Kidney epithelial cell (primary cell): ENCODE results near the gene LIN37. TPM values are rescaled to one million over a fixed set of nuclear protein-coding genes. Genes with fewer than 3 reads are reported as not detected.
"Not testable (repeated sequence)": the region's sequence is repeated elsewhere in the genome, so short reads cannot be mapped to it uniquely, and the experiment has no call there.

ENCODE experiments used
- DNase-seq: peaks from one replicate; pipeline ENCODE4 v3.0.0-alpha.2; 2010; ENCODE audit warnings: low read depth
- H3K27me3 ChIP-seq: 2 replicates; pipeline ENCODE4 v1.6.0; 2011; ENCODE audit warnings: low read length; ENCODE audit not compliant: control insufficient read depth, insufficient read depth
- H3K36me3 ChIP-seq: 2 replicates; pipeline ENCODE4 v1.5.1; 2011; ENCODE audit warnings: low read length; ENCODE audit not compliant: control insufficient read depth, insufficient read depth
- H3K4me3 ChIP-seq: 2 replicates; pipeline ENCODE4 v1.5.1; 2011; ENCODE audit warnings: low read depth, mild to moderate bottlenecking, control low read depth, low read length
- total RNA-seq: library from RNA; depleted of rRNA; stranded (reverse); fragments of >200 nt; gene quantifications from 2 replicates; pipeline ENCODE4 v1.2.3, GENCODE V29; 2015
- TF ChIP-seq, protein P1 (sequence below): IDR thresholded peaks from 2 replicates; pipeline ENCODE4 v1.5.1; 2011; ENCODE audit warnings: mild to moderate bottlenecking, moderate library complexity, low read length, control low read depth, inconsistent platforms; ENCODE audit not compliant: insufficient read depth, poor library complexity, severe bottlenecking

The LIN37 gene
- total RNA-seq, 1 donor from 2014 or later = 22.0 TPM

GRCh38 chr19:35792888-35793287 is 44.5 kb downstream of the LIN37 start:
- no peaks in the 10 kb centered on the region for H3K36me3 ChIP-seq
- peaks cover 24% of the 10 kb centered on the region for H3K27me3 ChIP-seq
- H3K4me3 ChIP-seq = no peak overlapping the region
- TF ChIP-seq, protein P1, sequence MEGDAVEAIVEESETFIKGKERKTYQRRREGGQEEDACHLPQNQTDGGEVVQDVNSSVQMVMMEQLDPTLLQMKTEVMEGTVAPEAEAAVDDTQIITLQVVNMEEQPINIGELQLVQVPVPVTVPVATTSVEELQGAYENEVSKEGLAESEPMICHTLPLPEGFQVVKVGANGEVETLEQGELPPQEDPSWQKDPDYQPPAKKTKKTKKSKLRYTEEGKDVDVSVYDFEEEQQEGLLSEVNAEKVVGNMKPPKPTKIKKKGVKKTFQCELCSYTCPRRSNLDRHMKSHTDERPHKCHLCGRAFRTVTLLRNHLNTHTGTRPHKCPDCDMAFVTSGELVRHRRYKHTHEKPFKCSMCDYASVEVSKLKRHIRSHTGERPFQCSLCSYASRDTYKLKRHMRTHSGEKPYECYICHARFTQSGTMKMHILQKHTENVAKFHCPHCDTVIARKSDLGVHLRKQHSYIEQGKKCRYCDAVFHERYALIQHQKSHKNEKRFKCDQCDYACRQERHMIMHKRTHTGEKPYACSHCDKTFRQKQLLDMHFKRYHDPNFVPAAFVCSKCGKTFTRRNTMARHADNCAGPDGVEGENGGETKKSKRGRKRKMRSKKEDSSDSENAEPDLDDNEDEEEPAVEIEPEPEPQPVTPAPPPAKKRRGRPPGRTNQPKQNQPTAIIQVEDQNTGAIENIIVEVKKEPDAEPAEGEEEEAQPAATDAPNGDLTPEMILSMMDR = no peak
- no peak for DNase-seq

DNA sequence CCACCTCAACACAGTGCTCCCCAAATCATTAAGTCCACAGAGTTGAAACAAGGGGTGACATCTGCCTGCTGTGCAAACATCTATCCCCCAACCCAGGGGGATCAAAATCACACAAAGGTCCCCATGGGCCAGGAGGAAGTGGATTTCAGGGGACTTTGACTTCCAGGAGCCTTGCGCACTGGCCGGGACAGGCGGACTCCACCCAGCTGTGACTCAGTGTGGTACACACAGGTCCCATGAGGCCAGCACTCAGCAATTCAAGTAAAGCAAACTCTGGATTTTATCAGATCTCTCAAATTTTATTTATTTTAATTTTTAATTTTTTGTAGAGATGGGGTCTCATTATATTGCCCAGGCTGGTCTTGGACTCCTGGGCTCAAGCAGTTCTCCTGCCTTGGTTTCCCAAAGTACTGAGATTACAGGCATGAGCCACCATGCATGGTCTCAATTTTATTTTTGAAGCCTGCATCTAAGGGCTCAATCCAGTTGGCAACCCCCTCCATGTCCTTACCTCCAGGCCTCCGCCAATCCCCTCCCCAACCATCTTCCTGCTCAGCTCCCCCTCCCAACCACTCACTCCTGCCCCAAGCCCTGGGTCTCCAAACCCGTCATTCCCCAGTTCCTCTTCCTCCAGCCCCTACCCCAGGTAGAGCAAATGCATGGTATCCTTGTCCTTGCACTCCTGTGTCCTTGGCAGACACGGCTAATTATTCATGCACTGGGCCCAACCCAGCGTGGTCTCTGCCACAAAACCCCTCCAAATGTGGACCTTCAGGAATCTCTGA is 45.2 kb downstream of the LIN37 start:
- TF ChIP-seq, protein P1 = no peak
- Histone ChIP-seq H3K27me3 (peaks cover 28% of the 10 kb centered on the region), H3K36me3 (no peaks in the 10 kb centered on the region), H3K4me3 (no peak overlapping the region)
- no peak for DNase-seq

GRCh38 chr19:35795564-35795963 is 47.2 kb downstream of the LIN37 start:
- not testable (repeated sequence) for DNase-seq, H3K36me3 ChIP-seq, H3K4me3 ChIP-seq
- H3K27me3 ChIP-seq = peaks cover 28% of the 10 kb centered on the region

DNA sequence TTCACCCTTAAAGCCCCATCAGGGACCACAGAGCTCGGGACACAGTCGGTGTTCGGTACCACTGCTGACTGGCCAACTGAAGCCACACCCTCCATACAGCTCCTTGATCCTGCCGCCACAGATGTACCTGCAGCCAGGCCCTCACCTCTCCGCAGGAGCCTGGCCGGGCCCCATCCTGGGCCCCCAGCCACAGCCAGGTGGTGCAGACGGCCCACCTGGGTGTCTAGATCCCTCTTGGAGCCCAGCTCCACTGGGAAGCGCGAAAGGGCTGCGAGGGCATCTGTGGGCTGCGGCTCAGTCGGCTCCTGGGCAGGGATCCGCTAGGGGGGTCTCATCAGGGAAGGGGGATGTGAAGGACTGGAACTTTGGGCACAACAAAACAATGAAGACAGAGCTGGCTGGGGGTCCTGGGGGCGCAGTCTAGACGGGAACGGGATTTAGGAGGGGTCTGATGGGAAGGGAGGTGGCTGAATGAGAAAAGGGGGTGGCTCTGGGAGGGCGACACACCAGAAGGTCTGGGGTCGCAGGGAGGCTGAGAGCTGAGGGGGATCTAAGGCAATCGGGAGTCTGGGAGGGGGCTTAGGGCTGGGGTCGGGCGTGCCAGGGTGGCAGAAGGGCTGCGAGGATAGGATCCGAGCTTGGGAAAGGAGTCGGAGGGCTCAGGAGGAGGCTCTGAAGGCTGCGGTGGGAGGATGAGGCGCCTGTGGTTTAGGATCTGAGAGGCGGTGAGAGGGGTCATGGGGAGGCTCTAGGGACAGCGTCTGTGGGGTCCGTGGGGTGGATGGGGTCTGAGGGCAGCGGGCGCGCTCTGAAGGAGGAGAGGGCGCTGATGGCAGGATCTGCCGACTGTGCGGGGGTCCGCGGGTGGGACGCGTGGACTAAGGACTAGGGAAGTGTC is 48.5 kb downstream of the LIN37 start:
- no peak overlapping the region for H3K4me3 ChIP-seq
- H3K27me3 ChIP-seq = peaks cover 26% of the 10 kb centered on the region
- no peaks in the 10 kb centered on the region for H3K36me3 ChIP-seq
- TF ChIP-seq, protein P1 = no peak
- no peak for DNase-seq

DNA sequence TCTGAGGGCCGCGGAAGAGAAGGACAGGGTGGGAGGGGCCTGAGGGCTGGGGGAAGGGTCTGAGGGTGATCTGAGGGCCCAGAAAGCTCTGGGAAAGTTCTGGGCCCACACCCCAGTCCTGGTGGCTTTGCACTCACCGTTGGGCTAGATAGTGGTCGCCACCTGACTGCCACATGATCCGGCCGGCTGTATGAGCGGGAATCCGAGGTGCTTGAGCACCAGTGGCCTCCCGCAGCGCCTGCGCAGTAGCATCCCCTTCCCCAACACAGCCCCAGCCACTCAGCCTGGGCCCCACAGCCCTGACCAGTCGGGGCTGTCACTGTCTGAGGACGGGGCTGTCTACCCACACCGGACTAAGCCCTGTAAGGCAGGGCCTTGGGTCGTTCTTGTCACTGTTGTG is 49.3 kb downstream of the LIN37 start:
- H3K27me3 ChIP-seq = peaks cover 26% of the 10 kb centered on the region
- no peak overlapping the region for H3K4me3 ChIP-seq
- DNase-seq = no peak
- TF ChIP-seq, protein P1 = no peak
- no peaks in the 10 kb centered on the region for H3K36me3 ChIP-seq

DNA sequence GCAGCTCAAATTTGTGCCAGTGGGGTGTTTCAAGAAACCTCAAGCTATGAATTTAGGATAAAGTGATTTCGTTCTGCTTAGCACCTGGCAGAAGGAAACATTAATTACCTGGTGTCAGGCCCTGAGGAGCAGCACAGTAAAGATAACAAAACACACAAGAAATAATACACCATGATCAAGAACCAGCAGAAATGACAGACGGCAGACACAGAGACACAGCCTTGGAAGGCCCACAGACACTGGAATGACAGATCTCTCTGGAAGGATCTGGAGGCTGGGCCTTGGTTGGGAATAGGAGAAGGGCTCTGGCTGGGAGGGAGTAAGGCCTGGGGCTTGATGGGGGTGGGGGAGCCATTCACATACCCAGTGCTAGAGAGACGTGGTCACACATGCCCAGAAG is 53.5 kb downstream of the LIN37 start:
- no peak for DNase-seq
- H3K27me3 ChIP-seq = peaks cover 15% of the 10 kb centered on the region
- no peaks in the 10 kb centered on the region for H3K36me3 ChIP-seq
- H3K4me3 ChIP-seq = no peak overlapping the region
- TF ChIP-seq, protein P1 = no peak
